Measurements from ENCODE around the gene SLC6A6. TPM values are rescaled to one million over a fixed set of nuclear protein-coding genes. Genes with fewer than 3 reads are reported as not detected.

The SLC6A6 gene
- total RNA-seq, 1 donor from 2014 or later = 35.4 TPM

DNA sequence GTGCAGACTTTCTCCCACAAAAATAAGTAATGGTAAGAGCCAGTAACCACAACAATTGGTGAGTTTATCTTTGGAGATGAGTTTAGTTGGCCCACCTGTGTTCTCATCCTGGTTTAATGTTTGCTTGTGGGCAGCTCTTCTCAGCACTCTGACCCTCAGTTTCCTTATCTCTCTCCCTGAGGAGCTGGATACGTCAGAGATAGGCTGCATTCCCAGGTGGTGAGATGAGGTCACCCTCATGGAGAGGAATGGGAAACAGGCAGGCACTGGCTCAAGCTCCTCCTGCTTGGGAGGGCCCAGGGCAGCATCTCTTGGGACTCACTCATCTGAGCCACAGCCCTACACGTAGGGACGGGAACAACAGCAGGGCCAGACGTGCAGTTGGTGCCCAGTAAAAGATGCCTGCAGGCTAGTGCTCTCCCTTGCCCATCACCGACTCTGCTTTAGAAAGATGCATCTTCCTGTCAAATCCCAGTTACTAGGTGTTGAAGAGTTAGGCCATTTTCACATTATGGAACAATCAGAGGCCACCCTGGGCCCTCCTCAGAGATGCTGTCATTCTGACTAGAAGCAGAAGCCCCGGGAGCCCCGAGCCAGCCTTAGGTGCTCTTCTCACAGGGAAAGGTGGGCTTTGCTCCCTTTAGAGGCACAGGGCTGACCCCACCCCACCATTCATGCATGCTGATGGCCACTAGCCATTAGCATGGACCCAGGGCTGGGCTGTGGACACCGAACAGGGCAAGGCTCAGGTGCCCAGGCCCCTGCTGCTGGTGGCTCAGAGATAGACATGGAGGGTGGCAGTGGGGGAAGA lies 78.0 kb downstream of the SLC6A6 start:
- Histone ChIP-seq H3K4me3 (no peak overlapping the region), H3K4me1 (peaks cover 49% of the 10 kb centered on the region), H3K27me3 (ENCODE audit: low read depth) (peaks cover 21% of the 10 kb centered on the region), H3K36me3 (peaks cover 35% of the 10 kb centered on the region), H3K27ac (replicated peaks) (peak overlapping the region; percentile 75), H3K9me3 (replicated peaks) (no peaks in the 10 kb centered on the region)
- TF ChIP-seq, protein P1, sequence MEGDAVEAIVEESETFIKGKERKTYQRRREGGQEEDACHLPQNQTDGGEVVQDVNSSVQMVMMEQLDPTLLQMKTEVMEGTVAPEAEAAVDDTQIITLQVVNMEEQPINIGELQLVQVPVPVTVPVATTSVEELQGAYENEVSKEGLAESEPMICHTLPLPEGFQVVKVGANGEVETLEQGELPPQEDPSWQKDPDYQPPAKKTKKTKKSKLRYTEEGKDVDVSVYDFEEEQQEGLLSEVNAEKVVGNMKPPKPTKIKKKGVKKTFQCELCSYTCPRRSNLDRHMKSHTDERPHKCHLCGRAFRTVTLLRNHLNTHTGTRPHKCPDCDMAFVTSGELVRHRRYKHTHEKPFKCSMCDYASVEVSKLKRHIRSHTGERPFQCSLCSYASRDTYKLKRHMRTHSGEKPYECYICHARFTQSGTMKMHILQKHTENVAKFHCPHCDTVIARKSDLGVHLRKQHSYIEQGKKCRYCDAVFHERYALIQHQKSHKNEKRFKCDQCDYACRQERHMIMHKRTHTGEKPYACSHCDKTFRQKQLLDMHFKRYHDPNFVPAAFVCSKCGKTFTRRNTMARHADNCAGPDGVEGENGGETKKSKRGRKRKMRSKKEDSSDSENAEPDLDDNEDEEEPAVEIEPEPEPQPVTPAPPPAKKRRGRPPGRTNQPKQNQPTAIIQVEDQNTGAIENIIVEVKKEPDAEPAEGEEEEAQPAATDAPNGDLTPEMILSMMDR (IDR thresholded peaks at IDR 0.05; ENCODE audit: borderline replicate concordance) = no peak
- intact Hi-C loops (cut with micrococcal nuclease) = no loop called here
- no peak for DNase-seq

DNA sequence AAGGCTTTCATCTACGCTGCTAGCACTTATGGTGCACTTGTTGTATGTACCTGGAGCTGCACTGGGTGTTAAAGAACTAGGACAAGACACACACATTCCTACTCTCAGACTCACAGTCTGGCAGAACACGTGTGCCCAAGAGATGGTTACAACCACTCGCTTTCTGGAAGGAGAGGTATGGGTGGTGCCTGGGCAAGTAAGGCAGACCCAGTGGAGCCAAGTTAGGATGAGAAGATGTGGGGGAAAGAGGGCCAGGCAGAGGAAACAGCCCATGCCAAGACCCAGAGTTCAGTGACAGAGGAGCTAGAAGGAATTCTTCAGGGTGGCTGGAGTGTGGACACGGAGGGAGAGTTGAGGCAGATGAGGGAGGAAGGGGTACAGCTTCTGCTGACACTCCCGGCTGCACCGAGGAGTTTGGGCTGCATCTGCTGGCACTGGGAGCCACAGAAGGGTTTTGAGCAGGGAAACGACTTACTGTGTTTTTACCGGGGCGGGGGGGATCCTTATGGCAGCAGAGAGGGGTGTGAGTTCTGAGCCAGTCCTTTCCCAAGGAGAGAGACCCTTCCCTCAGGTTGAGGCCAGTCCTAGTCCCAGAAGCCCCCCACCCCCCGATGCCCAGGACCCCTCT lies 78.7 kb downstream of the SLC6A6 start:
- peaks cover 30% of the 10 kb centered on the region for H3K36me3 ChIP-seq
- TF ChIP-seq, protein P1 (IDR thresholded peaks at IDR 0.05; ENCODE audit: borderline replicate concordance) = no peak
- intact Hi-C loops (cut with micrococcal nuclease) = no loop called here
- H3K4me3 ChIP-seq = no peak overlapping the region
- H3K27ac ChIP-seq (replicated peaks) = peak overlapping the region; percentile 75
- H3K4me1 ChIP-seq = peaks cover 49% of the 10 kb centered on the region
- DNase-seq = no peak
- peaks cover 21% of the 10 kb centered on the region for H3K27me3 ChIP-seq (ENCODE audit: low read depth)
- no peaks in the 10 kb centered on the region for H3K9me3 ChIP-seq (replicated peaks)

DNA sequence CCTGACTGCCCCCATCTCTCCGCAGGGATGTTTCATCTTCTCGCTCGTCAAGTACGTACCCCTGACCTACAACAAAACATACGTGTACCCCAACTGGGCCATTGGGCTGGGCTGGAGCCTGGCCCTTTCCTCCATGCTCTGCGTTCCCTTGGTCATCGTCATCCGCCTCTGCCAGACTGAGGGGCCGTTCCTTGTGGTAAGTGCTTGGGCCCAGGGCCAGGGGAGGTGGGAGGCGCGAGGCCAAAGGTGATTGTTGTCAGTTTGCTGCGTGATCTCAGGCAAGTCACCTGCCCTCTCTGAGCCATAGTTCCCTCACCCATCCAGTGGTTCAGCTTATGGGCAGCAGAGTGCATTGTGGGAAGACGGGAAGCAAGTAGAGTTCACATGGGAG lies 79.2 kb downstream of the SLC6A6 start:
- Histone ChIP-seq H3K27ac (replicated peaks) (peak overlapping the region; percentile 75), H3K27me3 (ENCODE audit: low read depth) (peaks cover 21% of the 10 kb centered on the region), H3K4me3 (no peak overlapping the region), H3K9me3 (replicated peaks) (no peaks in the 10 kb centered on the region), H3K4me1 (peaks cover 49% of the 10 kb centered on the region), H3K36me3 (peaks cover 30% of the 10 kb centered on the region)
- TF ChIP-seq, protein P1 (IDR thresholded peaks at IDR 0.05; ENCODE audit: borderline replicate concordance) = no peak
- intact Hi-C loops (cut with micrococcal nuclease) = no loop called here
- no peak for DNase-seq

DNA sequence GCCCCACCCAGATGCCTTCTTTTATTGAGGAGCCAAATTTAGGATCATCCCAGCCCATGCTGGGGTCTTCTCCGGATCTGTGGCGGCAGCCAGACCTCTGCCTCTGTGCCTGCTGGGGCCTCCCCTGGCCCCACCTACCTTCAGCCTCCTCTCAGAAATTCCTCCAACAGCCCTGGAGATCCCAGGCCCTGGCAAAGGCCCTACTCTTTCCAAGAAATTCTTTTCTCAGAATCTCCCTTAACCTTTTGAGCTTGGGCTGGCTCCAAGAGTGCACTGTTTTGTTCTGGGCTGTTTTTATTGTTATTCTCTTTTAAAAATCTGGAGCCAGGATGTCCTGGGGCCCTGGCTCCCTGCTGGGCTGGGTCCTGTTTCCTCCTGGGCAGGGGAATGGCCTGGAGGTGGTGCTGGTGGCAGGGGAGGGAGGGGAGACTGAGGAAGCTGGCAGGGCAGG lies 79.9 kb downstream of the SLC6A6 start:
- peak overlapping the region; percentile 75 for H3K27ac ChIP-seq (replicated peaks)
- peaks cover 26% of the 10 kb centered on the region for H3K36me3 ChIP-seq
- H3K9me3 ChIP-seq (replicated peaks) = no peaks in the 10 kb centered on the region
- H3K4me3 ChIP-seq = no peak overlapping the region
- intact Hi-C loops (cut with micrococcal nuclease) = no loop called here
- TF ChIP-seq, protein P1 (IDR thresholded peaks at IDR 0.05; ENCODE audit: borderline replicate concordance) = no peak
- peaks cover 20% of the 10 kb centered on the region for H3K27me3 ChIP-seq (ENCODE audit: low read depth)
- peaks cover 54% of the 10 kb centered on the region for H3K4me1 ChIP-seq
- peak; percentile 40 for DNase-seq

DNA sequence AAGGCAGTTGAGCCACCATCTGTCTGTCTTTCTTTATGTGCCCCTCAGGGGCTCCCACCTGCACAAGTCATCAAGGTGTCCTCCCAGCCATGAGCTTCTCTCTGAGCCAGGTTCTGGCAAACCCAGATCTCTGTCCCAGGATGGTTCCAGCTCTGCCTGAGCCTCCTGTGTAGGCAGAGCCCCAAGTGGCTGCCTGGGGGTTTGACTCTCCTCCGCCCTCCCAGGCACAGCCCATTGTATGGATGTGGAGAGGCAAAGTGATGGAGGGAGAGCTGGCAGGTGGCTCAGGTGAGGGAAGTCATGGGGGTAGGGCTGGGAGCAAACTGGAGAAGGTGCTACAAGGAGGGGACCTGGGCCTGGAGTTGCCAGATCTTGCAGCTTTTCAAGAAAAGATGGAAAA lies 80.9 kb downstream of the SLC6A6 start:
- Histone ChIP-seq H3K36me3 (peaks cover 18% of the 10 kb centered on the region), H3K9me3 (replicated peaks) (no peaks in the 10 kb centered on the region), H3K27me3 (ENCODE audit: low read depth) (peaks cover 18% of the 10 kb centered on the region), H3K4me1 (peaks cover 64% of the 10 kb centered on the region), H3K27ac (replicated peaks) (peak overlapping the region; percentile 75), H3K4me3 (no peak overlapping the region)
- no peak for DNase-seq
- TF ChIP-seq, protein P1 (IDR thresholded peaks at IDR 0.05; ENCODE audit: borderline replicate concordance) = no peak
- intact Hi-C loops (cut with micrococcal nuclease) = no loop called here

Data from left ventricle myocardium inferior (tissue), 1 donor.